Keratinocyte (primary cell): Measurements from ENCODE around the gene LRP3.

Experiments used
- EZH2 ChIP-seq: IDR thresholded peaks from one replicate; pipeline ENCODE4 v1.6.1; 2012; ENCODE audit warnings: inconsistent platforms, mild to moderate bottlenecking, low read length, moderate library complexity
- TF ChIP-seq, protein P1 (sequence below), 3 experiments: IDR thresholded peaks in 1 of 3; conservative IDR thresholded peaks in 1 of 3; optimal IDR thresholded peaks in 1 of 3; 2 replicates in 2 of 3; 3 replicates in 1 of 3; pipeline versions ENCODE3 to v1.5.1; 2011; ENCODE audit warnings: low read length in 3 of 3, mild to moderate bottlenecking in 3 of 3, moderate library complexity in 2 of 3, control low read depth in 1 of 3, inconsistent platforms in 1 of 3; ENCODE audit not compliant: insufficient read depth in 2 of 3; ENCODE audit errors: extremely low read depth in 1 of 3

DNA sequence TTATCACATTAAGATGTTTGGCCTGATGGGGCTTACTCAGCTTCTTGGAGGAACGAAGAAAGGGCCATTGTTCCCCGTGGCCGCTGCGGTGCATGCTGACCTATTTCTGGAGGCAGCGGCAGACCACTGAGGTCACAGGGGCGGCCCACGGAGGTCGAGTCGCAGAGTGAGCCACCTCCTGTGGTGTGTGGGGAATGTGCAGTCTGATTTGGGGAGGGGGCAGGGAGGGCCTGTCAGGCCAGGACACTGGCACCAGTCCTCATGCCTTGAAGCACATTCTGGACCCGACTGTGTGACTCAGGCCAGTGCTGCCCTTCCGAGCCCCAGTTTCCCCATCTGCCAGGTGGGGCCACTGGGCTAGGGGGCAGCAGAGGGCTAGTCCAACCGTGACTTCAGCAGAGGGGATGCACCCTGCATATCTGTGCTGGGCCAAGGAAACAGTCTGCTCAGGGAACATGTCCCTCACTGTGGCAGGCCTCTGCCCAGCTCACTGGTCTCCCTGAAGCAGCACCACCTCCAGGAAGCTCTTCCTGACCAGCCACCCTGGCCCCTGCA is 25.2 kb downstream of the LRP3 start:
- TF ChIP-seq, protein P1, sequence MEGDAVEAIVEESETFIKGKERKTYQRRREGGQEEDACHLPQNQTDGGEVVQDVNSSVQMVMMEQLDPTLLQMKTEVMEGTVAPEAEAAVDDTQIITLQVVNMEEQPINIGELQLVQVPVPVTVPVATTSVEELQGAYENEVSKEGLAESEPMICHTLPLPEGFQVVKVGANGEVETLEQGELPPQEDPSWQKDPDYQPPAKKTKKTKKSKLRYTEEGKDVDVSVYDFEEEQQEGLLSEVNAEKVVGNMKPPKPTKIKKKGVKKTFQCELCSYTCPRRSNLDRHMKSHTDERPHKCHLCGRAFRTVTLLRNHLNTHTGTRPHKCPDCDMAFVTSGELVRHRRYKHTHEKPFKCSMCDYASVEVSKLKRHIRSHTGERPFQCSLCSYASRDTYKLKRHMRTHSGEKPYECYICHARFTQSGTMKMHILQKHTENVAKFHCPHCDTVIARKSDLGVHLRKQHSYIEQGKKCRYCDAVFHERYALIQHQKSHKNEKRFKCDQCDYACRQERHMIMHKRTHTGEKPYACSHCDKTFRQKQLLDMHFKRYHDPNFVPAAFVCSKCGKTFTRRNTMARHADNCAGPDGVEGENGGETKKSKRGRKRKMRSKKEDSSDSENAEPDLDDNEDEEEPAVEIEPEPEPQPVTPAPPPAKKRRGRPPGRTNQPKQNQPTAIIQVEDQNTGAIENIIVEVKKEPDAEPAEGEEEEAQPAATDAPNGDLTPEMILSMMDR (optimal IDR thresholded peaks at IDR 0.05 in 1 of 3, IDR thresholded peaks at IDR 0.05 in 1 of 3, conservative IDR thresholded peaks at IDR 0.05 in 1 of 3; ENCODE audit: extremely low read depth in 1 of 3, insufficient read depth in 2 of 3, low read length in 3 of 3) = peak in 1 of 3 experiments; percentile 54
- no peak for TF ChIP-seq EZH2
